Measurements from ENCODE around the gene NAA30. TPM values are rescaled to one million over a fixed set of nuclear protein-coding genes. Genes with fewer than 3 reads are reported as not detected.

Gene NAA30
- total RNA-seq, 1 experiment from 2014 or later, result 23.2 TPM

- intact Hi-C loops (cut with micrococcal nuclease), result loop anchor here (2.0 to 5.0 kb wide), 3 partner anchors 123 to 809 kb away; partner anchors contain the start of genes AP5M1 and EXOC5
- Histone ChIP-seq H3K9ac (ENCODE audit: low read length) (peak overlapping the region; percentile 82), H2AFZ (ENCODE audit: low read length) (peak overlapping the region; percentile 91), H3K9me2 (replicated peaks; ENCODE audit: low read length) (no peaks in the 10 kb centered on the region), H3F3A (ENCODE audit: low read length, unreplicated experiment) (no peaks in the 10 kb centered on the region), H3K4me3 (ENCODE audit: low read length) (peak overlapping the region; percentile 77), H3K4me1 (ENCODE audit: insufficient read depth, low read length) (peaks cover 31% of the 10 kb centered on the region), H3K27ac (ENCODE audit: low read length) (peak overlapping the region; percentile 0; the same call in 1 of the 2 replicates), H3K79me2 (ENCODE audit: low read length) (peaks cover 56% of the 10 kb centered on the region), H4K20me1 (ENCODE audit: low read length) (peaks cover 24% of the 10 kb centered on the region), H3K36me3 (ENCODE audit: low read depth, low read length) (peaks cover 7% of the 10 kb centered on the region; the same call in 1 of the 2 replicates), H3K27me3 (ENCODE audit: low read length) (no peaks in the 10 kb centered on the region), H3K4me2 (ENCODE audit: low read length) (peak overlapping the region; percentile 86), H3K9me3 (ENCODE audit: low read length) (no peaks in the 10 kb centered on the region)
- peak; percentile 10 for ATAC-seq
- TF ChIP-seq EZH2phosphoT487 (IDR thresholded peaks at IDR 0.05; ENCODE audit: borderline replicate concordance, low read length), result no peak
- TF ChIP-seq, protein P1, sequence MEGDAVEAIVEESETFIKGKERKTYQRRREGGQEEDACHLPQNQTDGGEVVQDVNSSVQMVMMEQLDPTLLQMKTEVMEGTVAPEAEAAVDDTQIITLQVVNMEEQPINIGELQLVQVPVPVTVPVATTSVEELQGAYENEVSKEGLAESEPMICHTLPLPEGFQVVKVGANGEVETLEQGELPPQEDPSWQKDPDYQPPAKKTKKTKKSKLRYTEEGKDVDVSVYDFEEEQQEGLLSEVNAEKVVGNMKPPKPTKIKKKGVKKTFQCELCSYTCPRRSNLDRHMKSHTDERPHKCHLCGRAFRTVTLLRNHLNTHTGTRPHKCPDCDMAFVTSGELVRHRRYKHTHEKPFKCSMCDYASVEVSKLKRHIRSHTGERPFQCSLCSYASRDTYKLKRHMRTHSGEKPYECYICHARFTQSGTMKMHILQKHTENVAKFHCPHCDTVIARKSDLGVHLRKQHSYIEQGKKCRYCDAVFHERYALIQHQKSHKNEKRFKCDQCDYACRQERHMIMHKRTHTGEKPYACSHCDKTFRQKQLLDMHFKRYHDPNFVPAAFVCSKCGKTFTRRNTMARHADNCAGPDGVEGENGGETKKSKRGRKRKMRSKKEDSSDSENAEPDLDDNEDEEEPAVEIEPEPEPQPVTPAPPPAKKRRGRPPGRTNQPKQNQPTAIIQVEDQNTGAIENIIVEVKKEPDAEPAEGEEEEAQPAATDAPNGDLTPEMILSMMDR (conservative IDR thresholded peaks at IDR 0.05; ENCODE audit: low read depth, low read length), result no peak
- TF ChIP-seq EZH2 (IDR thresholded peaks at IDR 0.05; ENCODE audit: low read length, unreplicated experiment), result no peak
- BruUV-seq (replicated peaks), result TSS peak; percentile 26
- ChIA-PET POLR2A (ENCODE audit: unreplicated experiment) (interaction anchor here (0.6 to 0.7 kb wide), 2 partner anchors 9 to 15 kb away, joined by 3 to 6 read pairs; no protein-coding TSS in a partner anchor), CTCF (interaction anchor here (0.6 kb wide), 1 partner anchor 11 kb away, joined by 3 read pairs; no protein-coding TSS in a partner anchor)
- DNase-seq, result peak; percentile 53
These were observed 1.3 kb downstream of the NAA30 start for GRCh38 chr14:57391517-57392195.

- TF ChIP-seq EZH2 (IDR thresholded peaks at IDR 0.05; ENCODE audit: low read length, unreplicated experiment) (no peak), EZH2phosphoT487 (IDR thresholded peaks at IDR 0.05; ENCODE audit: borderline replicate concordance, low read length) (no peak)
- TF ChIP-seq, protein P1 (conservative IDR thresholded peaks at IDR 0.05; ENCODE audit: low read depth, low read length), result no peak
- peaks cover 56% of the 10 kb centered on the region for H3K79me2 ChIP-seq (ENCODE audit: low read length)
- intact Hi-C loops (cut with micrococcal nuclease), result loop anchor here (5.0 kb wide), 2 partner anchors 679 to 811 kb away; no protein-coding TSS in a partner anchor
- H2AFZ ChIP-seq (ENCODE audit: low read length), result no peak overlapping the region
- no peaks in the 10 kb centered on the region for H3K9me2 ChIP-seq (replicated peaks; ENCODE audit: low read length)
- BruUV-seq (replicated peaks), result no TSS peak
- no peaks in the 10 kb centered on the region for H3K27me3 ChIP-seq (ENCODE audit: low read length)
- ATAC-seq, result no peak
- ChIA-PET POLR2A (ENCODE audit: unreplicated experiment) (interaction anchor here (0.6 kb wide), 1 partner anchor 159 kb away, joined by 3 read pairs; no protein-coding TSS in a partner anchor), CTCF (interaction anchor here (0.7 kb wide), 1 partner anchor 300 kb away, joined by 3 read pairs; no protein-coding TSS in a partner anchor)
- H4K20me1 ChIP-seq (ENCODE audit: low read length), result peaks cover 27% of the 10 kb centered on the region
- no peak for DNase-seq
- peaks cover 15% of the 10 kb centered on the region for H3K36me3 ChIP-seq (ENCODE audit: low read depth, low read length)
- no peaks in the 10 kb centered on the region for H3K9me3 ChIP-seq (ENCODE audit: low read length)
- peaks cover 31% of the 10 kb centered on the region for H3K4me1 ChIP-seq (ENCODE audit: insufficient read depth, low read length)
- peak overlapping the region; percentile 86 for H3K4me2 ChIP-seq (ENCODE audit: low read length)
- peak overlapping the region; percentile 82 for H3K9ac ChIP-seq (ENCODE audit: low read length)
- H3K4me3 ChIP-seq (ENCODE audit: low read length), result peak overlapping the region; percentile 77
- no peak overlapping the region for H3K27ac ChIP-seq (ENCODE audit: low read length)
- no peaks in the 10 kb centered on the region for H3F3A ChIP-seq (ENCODE audit: low read length, unreplicated experiment)
These were observed 2.4 kb downstream of the NAA30 start for GRCh38 chr14:57392830-57393229.

Measured in PC-3 (cell line).